ENCODE results near the gene ANKRD27.

DNA sequence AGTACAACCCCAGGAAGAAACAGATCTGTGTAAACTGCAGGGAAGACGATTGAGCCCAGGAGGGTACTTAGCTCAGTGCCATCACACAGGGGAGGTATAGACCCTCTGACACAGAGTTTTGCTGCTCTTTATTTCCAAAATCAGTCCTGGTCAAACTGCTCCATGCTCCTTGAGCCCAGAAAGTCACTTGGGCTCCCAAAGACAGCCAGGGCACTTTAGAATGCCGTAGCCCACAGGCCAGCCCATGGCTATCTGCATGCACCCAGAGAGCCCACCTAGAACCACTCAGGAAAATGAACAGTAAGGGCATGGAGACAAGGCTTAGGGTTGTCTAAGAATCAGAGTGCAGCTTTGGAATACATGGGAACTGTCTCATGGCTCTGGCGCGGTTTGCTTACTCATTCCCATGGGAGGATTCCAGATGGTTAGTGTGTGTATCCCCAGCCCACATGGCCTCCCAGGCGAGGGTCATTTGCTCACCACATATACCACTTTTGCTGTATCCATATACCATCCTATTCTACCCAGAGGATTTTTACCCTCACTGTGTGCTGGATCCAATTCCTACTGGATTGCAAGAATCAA lies 108.6 kb downstream of the ANKRD27 start:
- no peak for TF ChIP-seq CTCF (IDR thresholded peaks at IDR 0.05 in 2 of 3, conservative IDR thresholded peaks at IDR 0.05 in 1 of 3; ENCODE audit: borderline replicate concordance in 1 of 3, insufficient read depth in 1 of 3, low read depth in 2 of 3, low read length in 2 of 3)
- no peak for TF ChIP-seq ZFX (IDR thresholded peaks at IDR 0.05)
- no peak for TF ChIP-seq EGR1 (IDR thresholded peaks at IDR 0.05; ENCODE audit: low read depth)
- TF ChIP-seq YY1 (IDR thresholded peaks at IDR 0.05; ENCODE audit: extremely low read depth, insufficient replicate concordance, low read depth, low read length): no peak
- TF ChIP-seq POLR2A (IDR thresholded peaks at IDR 0.05; ENCODE audit: borderline replicate concordance, extremely low read depth, insufficient read depth, insufficient read length): no peak
- TF ChIP-seq REST (IDR thresholded peaks at IDR 0.05; ENCODE audit: low read depth): no peak
- TF ChIP-seq CEBPB (IDR thresholded peaks at IDR 0.05; ENCODE audit: low read depth): no peak
- no peak for TF ChIP-seq POLR2AphosphoS5 (IDR thresholded peaks at IDR 0.05; ENCODE audit: low read depth, low read length)
- no peak for TF ChIP-seq MAX (IDR thresholded peaks at IDR 0.05)
- TF ChIP-seq, protein P1, sequence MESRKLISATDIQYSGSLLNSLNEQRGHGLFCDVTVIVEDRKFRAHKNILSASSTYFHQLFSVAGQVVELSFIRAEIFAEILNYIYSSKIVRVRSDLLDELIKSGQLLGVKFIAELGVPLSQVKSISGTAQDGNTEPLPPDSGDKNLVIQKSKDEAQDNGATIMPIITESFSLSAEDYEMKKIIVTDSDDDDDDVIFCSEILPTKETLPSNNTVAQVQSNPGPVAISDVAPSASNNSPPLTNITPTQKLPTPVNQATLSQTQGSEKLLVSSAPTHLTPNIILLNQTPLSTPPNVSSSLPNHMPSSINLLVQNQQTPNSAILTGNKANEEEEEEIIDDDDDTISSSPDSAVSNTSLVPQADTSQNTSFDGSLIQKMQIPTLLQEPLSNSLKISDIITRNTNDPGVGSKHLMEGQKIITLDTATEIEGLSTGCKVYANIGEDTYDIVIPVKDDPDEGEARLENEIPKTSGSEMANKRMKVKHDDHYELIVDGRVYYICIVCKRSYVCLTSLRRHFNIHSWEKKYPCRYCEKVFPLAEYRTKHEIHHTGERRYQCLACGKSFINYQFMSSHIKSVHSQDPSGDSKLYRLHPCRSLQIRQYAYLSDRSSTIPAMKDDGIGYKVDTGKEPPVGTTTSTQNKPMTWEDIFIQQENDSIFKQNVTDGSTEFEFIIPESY (IDR thresholded peaks at IDR 0.05; ENCODE audit: extremely low read depth, insufficient replicate concordance, low read length): no peak
